ENCODE measurements around the gene SIRPD.
"Not testable (repeated sequence)": the region's sequence is repeated elsewhere in the genome, so short reads cannot be mapped to it uniquely, and the experiment has no call there.

Gene SIRPD

DNA sequence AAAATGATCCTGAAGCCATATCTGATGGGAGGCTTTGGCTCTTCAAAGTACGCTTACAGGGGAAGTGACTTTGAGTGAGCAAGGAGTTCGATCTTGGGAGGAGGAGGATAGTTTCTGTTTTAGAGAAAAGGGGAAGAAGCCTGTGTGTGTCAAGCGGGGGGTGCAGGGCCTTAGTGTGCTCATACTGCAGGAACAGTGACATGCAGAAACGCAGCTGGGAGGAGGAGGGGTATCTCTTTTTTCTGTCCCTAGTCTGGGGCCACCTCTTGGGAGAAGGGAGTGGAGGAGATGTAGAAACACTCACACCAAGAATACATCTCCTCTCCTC, 19.8 kb downstream of the SIRPD start:
- DNase-seq (ENCODE audit: low read depth) = no peak

DNA sequence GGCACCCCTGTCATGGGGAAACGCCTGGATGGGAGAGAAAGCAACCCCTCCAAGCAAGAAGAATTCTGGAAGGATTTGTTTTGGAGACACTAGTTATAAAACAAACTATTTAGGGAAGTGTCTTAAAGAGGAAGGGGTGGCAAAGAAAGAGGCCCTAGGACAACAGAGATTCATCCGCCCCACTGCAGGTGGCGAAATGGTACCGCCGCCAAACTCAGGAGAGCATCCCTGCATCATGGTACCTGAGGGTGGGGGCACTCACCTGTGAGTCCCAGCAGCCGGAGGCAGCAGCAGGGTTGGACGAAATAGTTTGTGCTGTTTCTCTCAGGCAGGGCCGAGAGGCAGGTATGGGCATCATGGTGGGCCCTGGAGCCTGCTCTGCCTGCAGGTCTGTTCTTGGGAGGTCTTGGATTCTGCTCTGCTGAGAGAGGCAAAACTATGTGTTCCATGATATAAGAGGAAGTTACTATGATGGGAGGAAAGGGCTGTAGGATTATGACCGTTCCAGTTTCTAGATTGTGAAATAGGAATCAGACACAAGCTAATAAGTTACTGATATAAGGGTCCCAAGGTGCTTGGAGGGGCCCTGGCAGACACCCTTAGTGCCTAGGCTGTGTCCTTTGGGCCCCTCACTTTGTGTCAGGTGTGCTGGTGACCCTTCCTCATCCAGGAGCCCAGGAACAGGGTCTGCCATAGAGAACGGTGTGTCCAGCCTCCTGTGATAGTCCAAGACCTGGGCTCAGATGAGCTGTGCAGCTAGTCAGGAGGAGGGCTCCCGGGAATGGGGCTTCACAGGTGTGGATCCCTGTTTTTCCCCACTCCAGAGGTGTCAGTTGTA, 20.4 kb downstream of the SIRPD start:
- DNase-seq (ENCODE audit: low read depth) = no peak

DNA sequence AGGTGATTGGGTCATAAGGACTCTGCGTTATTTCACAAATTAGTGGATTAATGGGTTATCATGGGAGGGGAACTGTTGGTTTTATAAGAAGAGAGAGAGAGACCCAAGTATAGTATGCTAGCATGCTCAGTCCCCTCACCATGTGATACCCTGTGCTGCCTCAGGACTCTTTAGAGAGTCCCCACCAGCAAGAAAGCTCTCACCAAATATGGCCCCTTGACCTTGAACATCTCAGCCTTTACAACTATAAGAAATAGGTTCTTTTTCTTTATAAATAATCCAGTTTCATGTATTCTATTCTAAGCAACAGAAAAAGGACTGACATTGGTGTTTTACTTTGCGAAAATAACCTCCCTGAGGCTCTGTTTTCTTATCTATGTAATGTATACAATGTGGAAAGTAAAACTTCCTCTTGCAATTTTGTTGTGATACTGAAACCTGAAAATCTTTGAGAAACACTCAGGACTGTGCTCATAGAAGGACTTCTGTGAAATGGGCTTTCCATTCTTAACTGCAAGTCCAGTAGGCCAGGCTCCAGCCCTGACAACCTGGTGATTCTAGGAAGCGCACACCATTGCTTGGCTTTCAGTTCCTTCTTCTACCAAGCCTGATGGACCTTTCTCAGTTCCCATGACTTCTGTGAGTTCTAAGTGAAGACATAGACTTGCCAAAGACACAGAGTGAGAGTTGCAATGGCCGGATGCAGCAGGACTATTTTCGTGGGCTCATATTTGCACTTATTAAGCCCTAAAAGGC, 21.9 kb downstream of the SIRPD start:
- DNase-seq (ENCODE audit: low read depth) = no peak

DNA sequence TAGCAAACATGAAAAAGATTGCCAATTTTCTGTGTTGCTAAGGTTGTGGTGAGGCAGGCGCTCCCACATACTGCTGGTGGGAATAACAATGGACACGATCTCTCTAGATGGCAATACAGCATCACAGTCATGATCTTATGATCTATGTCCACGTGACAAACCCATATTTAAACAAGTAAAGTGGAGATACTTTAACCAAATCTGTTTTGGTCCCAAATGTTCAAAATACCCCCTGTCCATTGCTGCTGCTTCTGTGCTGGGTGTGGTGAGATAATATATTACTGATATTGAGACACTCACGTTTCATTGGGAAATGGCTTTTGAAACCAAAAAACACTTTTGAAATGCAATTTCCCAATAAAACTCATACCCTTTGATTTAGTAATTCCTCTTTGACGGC, 23.0 kb downstream of the SIRPD start:
- DNase-seq (ENCODE audit: low read depth) = no peak

DNA sequence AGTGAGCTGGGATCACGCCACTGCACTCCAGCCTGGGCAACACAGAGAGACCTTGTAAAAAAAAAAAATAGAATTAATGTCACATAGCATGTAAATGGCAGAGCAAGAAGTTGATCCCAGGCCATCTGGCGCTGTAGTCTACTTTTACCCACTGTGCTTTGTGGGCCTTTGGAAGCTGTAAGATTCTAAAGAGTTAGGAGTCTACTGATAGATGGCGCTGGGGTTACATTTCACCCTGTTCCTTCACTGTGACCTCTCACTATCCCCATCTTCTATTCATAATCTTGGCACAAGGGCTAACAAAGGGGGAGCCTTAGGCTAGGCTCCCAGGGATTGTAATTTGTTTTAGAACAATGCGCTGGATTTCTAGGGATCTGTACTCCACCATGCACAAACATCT, 24.4 kb downstream of the SIRPD start:
- no peak for DNase-seq (ENCODE audit: low read depth)

DNA sequence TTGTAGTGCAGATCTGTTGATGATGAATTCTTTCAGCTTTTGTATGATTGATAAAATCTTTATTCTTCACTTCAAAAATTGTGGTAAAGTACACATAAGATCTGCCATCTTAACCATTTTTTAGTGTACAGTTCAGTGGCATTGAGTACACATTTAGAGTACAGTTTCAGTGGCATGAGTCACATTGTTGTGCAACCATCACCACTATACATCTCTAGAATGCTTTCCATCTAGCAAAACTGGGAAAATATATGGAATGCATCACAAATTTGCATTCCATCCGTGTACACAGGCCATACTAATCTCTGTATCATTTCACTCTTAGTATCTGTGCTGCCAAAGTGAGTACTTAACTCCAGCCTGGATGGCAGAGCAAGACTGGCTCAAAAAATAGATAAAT, 28.7 kb downstream of the SIRPD start:
- DNase-seq (ENCODE audit: low read depth) = no peak

DNA sequence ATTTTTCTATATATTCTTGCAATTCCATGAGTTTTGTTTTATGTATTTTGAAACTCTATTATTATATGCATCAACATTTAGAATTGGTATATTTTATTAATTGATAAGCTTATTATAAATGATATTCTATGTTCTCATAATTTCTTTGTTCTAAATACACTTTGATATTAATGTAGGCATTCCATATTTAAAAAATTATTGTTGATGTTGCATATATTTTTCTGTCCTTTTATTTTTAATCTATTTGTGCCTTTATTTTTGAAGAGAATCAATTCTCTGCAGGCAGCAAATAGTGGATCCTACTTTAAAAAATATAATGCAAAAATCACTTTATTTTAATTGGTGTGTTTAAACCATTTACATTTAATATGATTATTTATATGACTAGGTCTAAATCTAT, 29.6 kb downstream of the SIRPD start:
- DNase-seq (ENCODE audit: low read depth) = no peak

DNA sequence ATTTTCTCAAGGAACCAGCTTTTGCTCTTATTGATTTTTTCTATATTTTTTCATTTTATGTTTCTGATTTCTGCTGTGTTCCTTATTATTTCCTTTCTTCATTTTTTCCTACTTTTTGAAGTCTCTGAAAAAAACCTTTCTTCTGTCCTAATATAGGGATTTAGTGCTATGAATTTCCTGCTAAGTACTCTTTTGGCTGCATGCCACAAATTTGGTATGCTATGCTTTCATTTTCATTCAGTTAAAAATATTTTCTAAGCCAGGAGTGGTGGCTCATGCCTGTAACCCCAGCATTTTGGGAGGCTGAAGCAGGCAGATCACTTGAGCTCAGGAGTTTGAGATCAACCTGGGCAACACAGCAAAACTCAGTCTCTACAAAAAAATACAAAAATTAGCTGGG, 30.6 kb downstream of the SIRPD start:
- DNase-seq (ENCODE audit: low read depth) = no peak

DNA sequence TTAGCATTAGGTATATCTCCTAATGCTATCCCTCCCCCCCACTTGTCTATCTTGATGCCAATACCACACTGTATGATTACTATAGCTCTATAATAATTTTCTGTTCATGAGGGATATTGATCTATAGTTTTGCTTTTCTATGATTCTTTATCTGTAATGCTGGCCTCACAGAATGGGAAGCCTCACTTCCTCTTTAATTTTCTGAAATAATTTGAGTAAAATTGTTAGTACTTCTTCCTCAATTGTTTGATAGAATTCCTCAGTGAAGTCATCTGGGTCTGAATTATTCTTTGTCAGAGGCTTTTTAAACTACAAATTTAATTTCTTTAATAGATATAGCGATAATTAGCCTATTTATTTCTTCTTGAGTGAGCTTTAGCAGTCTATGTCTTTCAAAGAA, 31.2 kb downstream of the SIRPD start:
- DNase-seq (ENCODE audit: low read depth) = no peak

DNA sequence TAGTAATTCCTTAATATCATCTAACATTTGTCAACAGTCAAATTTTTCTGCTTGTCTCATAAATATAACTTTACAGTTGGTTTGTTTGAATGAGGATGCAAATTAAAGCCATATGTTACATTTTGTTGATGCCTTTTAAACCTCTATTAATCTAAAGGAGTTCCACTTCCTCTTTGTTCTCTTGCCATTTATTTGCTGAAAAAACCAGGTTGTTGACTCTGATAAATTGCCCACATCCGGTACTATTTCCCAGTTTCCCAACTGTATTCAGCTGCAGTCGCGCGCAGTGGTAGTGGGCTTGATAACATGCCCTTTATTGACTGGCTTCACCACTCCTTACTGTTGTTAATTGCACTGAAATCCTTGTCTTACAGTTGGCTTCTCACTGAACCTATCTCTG, 33.5 kb downstream of the SIRPD start:
- DNase-seq (ENCODE audit: low read depth) = no peak

DNA sequence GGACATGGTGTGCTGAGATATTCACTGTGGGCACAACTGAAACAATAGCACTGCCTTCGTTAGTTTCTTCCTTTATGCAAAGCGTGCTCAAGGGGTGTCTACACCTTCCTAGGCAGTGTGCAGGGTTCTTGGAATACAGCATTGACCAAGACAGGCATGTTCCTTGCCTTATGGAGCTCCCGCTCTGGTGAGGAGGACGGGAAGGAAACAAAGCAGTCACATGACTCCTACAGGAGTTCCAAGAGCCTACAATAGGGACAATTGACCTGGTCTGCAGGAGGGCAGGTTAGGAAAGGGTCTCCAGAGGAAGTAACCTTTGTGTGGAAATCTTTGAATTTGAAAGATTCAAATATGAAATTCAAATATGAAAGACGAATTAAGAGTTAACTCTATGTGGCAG, 40.5 kb downstream of the SIRPD start:
- DNase-seq (ENCODE audit: low read depth) = no peak

DNA sequence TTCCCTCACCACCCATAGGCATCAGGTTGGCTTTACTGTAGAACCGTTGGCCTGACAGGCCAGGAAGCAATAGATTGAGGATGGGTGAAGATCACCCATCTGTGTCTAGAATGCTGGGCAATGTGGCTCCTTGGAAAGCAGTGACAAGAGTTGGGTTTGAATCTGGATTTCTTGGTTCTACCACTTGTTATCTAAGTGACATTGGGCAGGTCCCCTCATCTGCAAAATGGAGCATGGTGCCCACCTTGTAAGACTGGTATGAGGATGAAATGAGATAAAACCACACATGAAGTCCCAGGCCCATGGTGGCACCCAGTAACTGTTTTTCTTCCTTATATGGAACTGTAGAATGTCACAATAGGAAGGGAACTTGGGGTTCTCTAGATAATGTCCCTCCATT, 43.7 kb downstream of the SIRPD start:
- DNase-seq (ENCODE audit: low read depth) = no peak

DNA sequence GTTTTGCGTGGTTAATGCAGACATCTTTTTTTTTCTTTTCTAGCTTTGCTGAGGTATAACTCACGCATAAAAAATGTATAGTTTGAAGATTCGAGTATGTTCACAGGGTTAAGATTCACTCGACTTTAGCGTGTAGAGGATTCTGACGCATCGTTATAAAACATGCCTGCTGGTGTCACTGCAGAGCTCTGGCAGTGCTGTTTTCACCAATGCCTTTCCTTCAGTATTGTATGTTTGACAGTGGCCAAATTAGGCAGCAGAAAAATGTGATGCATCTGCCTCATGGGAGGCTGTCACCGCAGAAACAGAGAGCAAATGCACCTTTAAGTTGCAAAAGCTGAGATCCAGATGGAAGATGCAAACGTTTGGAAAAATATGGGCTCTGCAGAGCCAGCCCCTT, 48.3 kb downstream of the SIRPD start:
- DNase-seq (ENCODE audit: low read depth) = no peak

DNA sequence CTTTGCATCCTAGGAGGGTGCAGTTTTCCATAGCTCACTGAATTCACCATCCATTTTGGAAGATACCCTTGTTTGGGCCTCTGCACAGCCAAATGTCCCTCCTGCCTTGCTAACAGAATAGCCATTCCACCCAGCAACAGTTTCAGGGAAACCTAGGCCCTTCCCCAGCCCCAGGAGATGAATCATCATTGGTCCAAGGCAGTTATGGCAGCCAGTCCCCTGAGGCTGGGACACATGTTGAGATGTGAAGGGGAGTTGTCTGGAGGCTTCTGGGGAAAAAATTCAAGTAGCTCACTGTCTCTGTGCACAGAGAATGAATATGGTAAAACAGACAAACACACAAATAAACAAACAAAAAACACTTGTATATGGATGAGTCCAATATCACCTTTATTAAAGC, 48.9 kb downstream of the SIRPD start:
- no peak for DNase-seq (ENCODE audit: low read depth)

DNA sequence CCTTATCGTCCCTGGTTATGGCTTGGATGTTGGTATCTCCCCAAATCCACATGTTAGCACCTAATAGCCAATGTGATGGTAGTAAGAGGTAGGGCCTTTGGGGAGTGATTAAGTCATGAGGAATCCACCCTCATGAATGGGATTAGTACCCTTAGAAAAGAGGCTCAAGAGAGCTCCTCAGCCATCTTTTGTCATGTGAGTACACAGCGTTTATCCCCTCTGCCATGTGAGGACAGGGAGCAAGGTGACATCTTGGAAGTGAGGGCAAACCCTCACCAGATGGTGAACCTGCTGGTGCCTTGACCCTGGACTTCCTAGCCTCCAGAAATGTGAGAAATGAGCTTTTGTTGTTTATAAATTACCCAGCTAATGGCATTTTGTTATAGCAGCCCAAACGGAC, 50.2 kb downstream of the SIRPD start:
- DNase-seq (ENCODE audit: low read depth) = no peak

DNA sequence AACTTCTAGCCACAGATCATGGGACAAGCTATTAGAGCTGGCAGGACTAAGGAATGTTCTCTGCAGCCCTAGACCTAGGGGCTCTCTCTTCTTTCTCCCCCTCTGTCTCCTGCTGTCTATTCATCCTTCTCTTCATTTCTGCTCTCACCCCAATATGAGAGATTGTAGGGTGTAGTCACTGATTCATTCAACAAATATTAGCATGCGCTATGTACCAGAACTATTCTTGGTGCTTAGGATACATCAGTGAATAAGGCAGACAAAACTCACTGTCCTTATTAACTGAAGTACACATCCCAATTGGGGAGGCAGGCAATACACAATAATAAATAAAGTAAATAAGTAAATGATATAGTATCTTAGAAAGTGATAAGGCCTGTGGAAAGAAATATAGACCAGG, 51.6 kb downstream of the SIRPD start:
- no peak for DNase-seq (ENCODE audit: low read depth)

DNA sequence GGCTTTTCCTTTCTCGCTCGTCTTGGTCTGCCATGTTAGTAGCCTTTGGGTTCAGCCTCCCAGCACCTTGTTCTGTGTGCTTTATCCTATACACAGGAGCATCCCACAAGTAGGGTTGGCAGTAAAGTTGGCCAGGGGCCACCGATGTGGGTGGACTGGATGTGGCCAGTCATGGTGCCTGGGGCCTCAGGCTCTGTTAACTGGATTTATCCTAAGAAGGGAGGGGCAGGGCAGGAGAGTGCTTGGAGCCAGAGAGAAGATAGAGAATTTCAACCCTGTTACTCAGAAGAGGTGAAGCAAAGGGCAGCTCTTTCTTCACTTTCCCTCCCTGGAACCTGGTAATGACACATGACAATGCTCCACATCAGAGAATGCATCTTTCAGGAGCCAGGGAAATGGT, 52.1 kb downstream of the SIRPD start:
- DNase-seq (ENCODE audit: low read depth) = no peak

DNA sequence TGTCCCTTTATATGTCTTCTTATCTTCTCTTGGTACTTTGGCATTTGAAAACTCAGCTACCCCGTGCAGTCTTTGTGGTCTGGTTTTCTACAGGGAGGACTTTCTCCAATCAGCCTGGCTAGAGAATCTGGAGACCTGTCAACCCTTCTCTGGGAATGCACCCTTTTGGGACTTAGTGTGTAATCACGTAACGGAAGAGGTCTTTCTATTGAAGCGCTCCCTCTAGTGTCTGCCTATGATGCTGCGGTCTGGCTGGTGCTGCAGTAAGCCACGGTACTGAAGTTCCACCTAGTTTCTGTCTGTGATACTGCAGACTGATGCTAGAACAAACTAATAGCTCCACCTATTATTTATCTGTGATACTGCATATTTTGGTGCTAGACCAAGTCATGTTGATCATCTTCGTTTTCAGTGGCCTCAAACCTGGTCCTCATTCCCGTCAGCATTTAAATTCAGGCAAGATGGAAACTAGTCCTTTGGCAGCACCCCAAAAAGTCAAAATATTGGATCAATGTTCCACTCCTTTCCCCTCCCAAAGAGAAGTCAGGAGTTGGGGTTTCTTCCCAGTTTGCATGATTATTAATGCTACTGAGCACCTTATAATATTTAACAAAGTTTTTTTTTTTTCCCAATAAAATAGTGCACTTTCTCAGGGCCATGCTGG, 53.8 kb downstream of the SIRPD start:
- peak; percentile 50 for DNase-seq (ENCODE audit: low read depth)

DNA sequence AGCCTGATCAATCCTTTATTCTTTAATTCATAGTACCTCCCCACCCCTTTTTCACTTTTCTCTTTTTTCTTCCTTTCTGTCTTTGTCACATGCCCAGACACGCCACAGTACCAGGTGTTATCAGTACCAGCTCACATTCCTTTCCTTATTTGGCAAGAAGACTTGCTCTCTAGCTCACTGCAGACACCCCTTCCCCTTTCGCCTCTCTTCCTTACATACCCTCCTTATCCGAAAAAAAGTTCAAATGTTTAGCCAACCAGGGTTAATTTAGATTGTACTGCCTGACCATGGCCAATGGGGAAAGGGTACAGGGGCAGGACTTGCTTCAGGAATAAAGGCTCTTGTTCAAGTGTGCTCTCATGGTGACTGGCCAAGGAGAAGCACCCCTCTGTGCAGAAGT, 57.0 kb downstream of the SIRPD start:
- DNase-seq (ENCODE audit: low read depth) = no peak

DNA sequence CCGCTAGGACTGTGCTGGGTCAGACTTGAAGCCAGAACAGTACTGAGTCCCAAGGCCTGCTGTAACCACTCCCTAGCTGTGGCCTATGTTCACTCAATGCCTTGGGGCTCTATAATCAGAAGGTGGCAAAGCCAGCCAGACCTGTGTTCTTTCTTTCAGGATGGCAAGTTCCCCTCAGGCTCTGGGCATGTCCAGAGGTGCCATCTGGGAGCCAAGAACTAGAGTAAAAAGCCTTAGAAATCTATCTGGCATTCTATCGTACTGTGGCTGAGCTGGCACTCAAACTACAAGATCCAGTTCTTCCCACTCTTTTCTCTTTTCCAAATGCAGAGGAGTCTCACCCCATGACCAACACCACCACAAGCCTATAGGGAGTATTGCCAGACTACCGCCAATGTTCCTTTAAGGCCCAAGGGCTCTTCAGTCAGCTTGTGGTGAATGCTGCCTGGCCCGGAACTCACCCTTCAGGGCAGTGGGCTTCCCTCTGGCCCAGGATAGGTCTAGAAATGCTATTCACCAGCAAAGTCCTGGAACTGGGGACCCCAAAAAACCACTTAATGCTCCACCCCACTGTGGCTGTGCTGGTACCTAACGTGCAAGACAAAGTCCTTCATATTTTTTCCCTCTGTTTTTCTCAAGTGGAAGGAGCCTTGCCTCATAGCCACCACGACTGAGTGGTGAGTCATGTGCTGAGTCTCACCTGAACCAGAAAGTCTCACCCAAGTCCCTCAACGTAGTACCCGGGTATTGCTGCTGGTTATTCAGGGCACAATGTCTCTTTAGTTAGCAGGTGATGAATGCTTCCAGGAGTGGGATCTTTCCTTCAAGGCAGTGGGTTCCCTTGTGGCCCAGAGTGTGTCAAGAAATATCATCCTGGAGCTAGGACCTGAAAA, 57.7 kb downstream of the SIRPD start:
- no peak for DNase-seq (ENCODE audit: low read depth)

DNA sequence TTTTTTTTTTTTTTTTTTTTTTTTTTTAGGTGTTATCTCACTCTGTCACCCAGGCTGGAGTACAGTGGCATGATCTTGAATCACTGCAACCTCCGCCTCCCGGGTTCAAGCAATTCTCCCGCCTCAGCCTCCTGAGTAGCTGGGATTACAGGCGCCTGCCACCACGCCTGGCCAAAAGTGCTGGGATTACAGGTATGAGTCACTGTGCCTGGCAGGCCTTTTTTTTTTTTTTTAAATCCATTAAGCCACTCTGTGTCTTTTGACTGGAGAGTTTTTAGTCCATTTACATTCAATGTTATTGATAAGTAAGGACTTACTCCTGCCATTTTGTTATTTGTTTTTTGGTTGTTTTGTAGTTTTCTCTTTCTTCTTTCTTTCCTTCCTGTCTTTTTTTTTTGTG, 60.1 kb downstream of the SIRPD start:
- DNase-seq (ENCODE audit: low read depth) = not testable (repeated sequence)

DNA sequence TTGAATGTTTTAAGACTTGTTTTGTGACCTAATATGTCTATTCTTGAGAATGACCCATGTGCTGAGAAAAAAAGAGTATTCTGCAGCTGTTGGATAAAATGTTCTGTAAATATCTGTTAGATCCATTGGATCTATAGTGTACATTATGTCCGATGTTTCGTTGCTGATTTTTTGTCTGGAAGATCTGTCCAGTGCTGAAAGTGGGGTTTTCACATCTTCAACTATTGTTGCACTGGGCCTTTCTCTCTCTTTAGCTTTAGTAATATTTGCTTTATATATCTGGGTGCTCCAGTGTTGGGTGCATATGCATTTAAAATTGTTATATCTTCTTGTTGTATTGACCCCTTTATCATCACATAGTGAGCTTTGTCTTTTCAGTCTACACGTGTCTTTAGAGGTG, 60.6 kb downstream of the SIRPD start:
- no peak for DNase-seq (ENCODE audit: low read depth)
